Fibroblast of skin of right quadriceps (primary cell): ENCODE data around the gene FGF22.
"Not testable (repeated sequence)": the region's sequence is repeated elsewhere in the genome, so short reads cannot be mapped to it uniquely, and the experiment has no call there.

Experiments
- DNase-seq: peaks from one replicate; pipeline ENCODE4 v3.0.0-alpha.2; 2013

Gene FGF22

GRCh38 chr19:661427-662196 lies 21.9 kb downstream of the FGF22 start:
- DNase-seq: no peak

- DNase-seq: peak; percentile 30
Measured at GRCh38 chr19:662207-662961, 22.7 kb downstream of the FGF22 start.

GRCh38 chr19:662962-663681 lies 23.4 kb downstream of the FGF22 start, which contains the start of gene RNF126:
Gene RNF126 (minus strand): TSS chr19:663214. CDS start chr19:663121, 93 bp downstream.
- DNase-seq: peak; percentile 94

- no peak for DNase-seq
Measured at GRCh38 chr19:663682-664117, 24.0 kb downstream of the FGF22 start.

- DNase-seq: peak; percentile 75
Measured at GRCh38 chr19:664913-665443, 25.3 kb downstream of the FGF22 start.

GRCh38 chr19:666985-667573 lies 27.4 kb downstream of the FGF22 start:
- not testable (repeated sequence) for DNase-seq

- DNase-seq: not testable (repeated sequence)
Measured at GRCh38 chr19:668675-669434, 29.2 kb downstream of the FGF22 start.

- no peak for DNase-seq
Measured at GRCh38 chr19:670609-671075, 31.0 kb downstream of the FGF22 start.

GRCh38 chr19:674282-675151 lies 34.8 kb downstream of the FGF22 start:
- DNase-seq: no peak

GRCh38 chr19:676007-676338 lies 36.3 kb downstream of the FGF22 start:
- no peak for DNase-seq

GRCh38 chr19:676339-677105 lies 36.8 kb downstream of the FGF22 start, which contains the start of gene FSTL3:
Gene FSTL3 (plus strand): TSS chr19:676392. CDS start chr19:676424, 32 bp downstream.
- DNase-seq: no peak

- peak; percentile 87 for DNase-seq
Measured at GRCh38 chr19:677201-677600, 37.5 kb downstream of the FGF22 start.

GRCh38 chr19:677601-678436 lies 38.1 kb downstream of the FGF22 start:
- DNase-seq: no peak

- DNase-seq: no peak
Measured at GRCh38 chr19:678791-679388, 39.2 kb downstream of the FGF22 start.

- peak; percentile 68 for DNase-seq
Measured at GRCh38 chr19:679418-680286, 40.0 kb downstream of the FGF22 start.

GRCh38 chr19:680287-681028 lies 40.8 kb downstream of the FGF22 start:
- DNase-seq: peak; percentile 98
